ENCODE measurements around the gene SMCO1.
"Not testable (repeated sequence)": the region's sequence is repeated elsewhere in the genome, so short reads cannot be mapped to it uniquely, and the experiment has no call there.

SMCO1 gene

GRCh38 chr3:196531418-196531817, 16.3 kb upstream of the SMCO1 start:
- Histone ChIP-seq H3K4me3 (ENCODE audit: low read depth, low read length) (no peak overlapping the region), H3K36me3 (no peaks in the 10 kb centered on the region), H3K27me3 (ENCODE audit: insufficient read depth, low read depth, severe bottlenecking) (no peaks in the 10 kb centered on the region), H3K9me3 (ENCODE audit: severe bottlenecking) (no peaks in the 10 kb centered on the region), H3K27ac (no peak overlapping the region)
- no peak for DNase-seq
- TF ChIP-seq CTCF (IDR thresholded peaks at IDR 0.05; ENCODE audit: low read depth, low read length) = no peak

- DNase-seq = no peak
- Histone ChIP-seq H3K27ac (no peak overlapping the region), H3K4me3 (ENCODE audit: low read depth, low read length) (no peak overlapping the region), H3K36me3 (no peaks in the 10 kb centered on the region), H3K9me3 (ENCODE audit: severe bottlenecking) (no peaks in the 10 kb centered on the region), H3K27me3 (ENCODE audit: insufficient read depth, low read depth, severe bottlenecking) (no peaks in the 10 kb centered on the region)
- TF ChIP-seq CTCF (IDR thresholded peaks at IDR 0.05; ENCODE audit: low read depth, low read length) = no peak
Observed at GRCh38 chr3:196528639-196529233, 13.6 kb upstream of the SMCO1 start.

- Histone ChIP-seq H3K4me3 (ENCODE audit: low read depth, low read length) (no peak overlapping the region), H3K36me3 (no peaks in the 10 kb centered on the region), H3K27ac (no peak overlapping the region), H3K27me3 (ENCODE audit: insufficient read depth, low read depth, severe bottlenecking) (no peaks in the 10 kb centered on the region), H3K9me3 (ENCODE audit: severe bottlenecking) (no peaks in the 10 kb centered on the region)
- no peak for DNase-seq
- TF ChIP-seq CTCF (IDR thresholded peaks at IDR 0.05; ENCODE audit: low read depth, low read length) = no peak
Observed at GRCh38 chr3:196525141-196525540, 10.0 kb upstream of the SMCO1 start.

- H3K4me3 ChIP-seq (ENCODE audit: low read depth, low read length) = no peak overlapping the region
- H3K27me3 ChIP-seq (ENCODE audit: insufficient read depth, low read depth, severe bottlenecking) = no peaks in the 10 kb centered on the region
- H3K36me3 ChIP-seq = no peaks in the 10 kb centered on the region
- TF ChIP-seq CTCF (IDR thresholded peaks at IDR 0.05; ENCODE audit: low read depth, low read length) = peak; percentile 29; the same call in 1 of the 2 replicates
- no peak overlapping the region for H3K27ac ChIP-seq
- peaks cover 2% of the 10 kb centered on the region for H3K9me3 ChIP-seq (ENCODE audit: severe bottlenecking)
- DNase-seq = peak; percentile 15
Observed at GRCh38 chr3:196524527-196524926, 9.4 kb upstream of the SMCO1 start.

- no peak for DNase-seq
- no peaks in the 10 kb centered on the region for H3K27me3 ChIP-seq (ENCODE audit: insufficient read depth, low read depth, severe bottlenecking)
Observed at GRCh38 chr3:196523841-196524240, 8.7 kb upstream of the SMCO1 start.

GRCh38 chr3:196521291-196521690, 6.1 kb upstream of the SMCO1 start:
- not testable (repeated sequence) for H3K27me3 ChIP-seq (ENCODE audit: insufficient read depth, low read depth, severe bottlenecking); H3K4me3 ChIP-seq (ENCODE audit: low read depth, low read length); H3K9me3 ChIP-seq (ENCODE audit: severe bottlenecking); DNase-seq; H3K27ac ChIP-seq; H3K36me3 ChIP-seq

More at GRCh38 chr3:196523841-196524240, 8.7 kb upstream of the SMCO1 start:
- H3K36me3 ChIP-seq = no peaks in the 10 kb centered on the region
- peaks cover 5% of the 10 kb centered on the region for H3K9me3 ChIP-seq (ENCODE audit: severe bottlenecking)
- TF ChIP-seq CTCF (IDR thresholded peaks at IDR 0.05; ENCODE audit: low read depth, low read length) = no peak
- H3K27ac ChIP-seq = no peak overlapping the region
- no peak overlapping the region for H3K4me3 ChIP-seq (ENCODE audit: low read depth, low read length)
